ENCODE data around the gene SLC24A3. TPM values are rescaled to one million over a fixed set of nuclear protein-coding genes. Genes with fewer than 3 reads are reported as not detected.
A peak's percentile ranks its signal among the peaks of the same experiment; 100 is the strongest.

The SLC24A3 gene
- total RNA-seq, 6 donors from 2014 or later, result 6.3 to 10.8 (median 9.3) TPM

- H3K27me3 ChIP-seq, result no peaks in the 10 kb centered on the region
- TF ChIP-seq EP300 (IDR thresholded peaks at IDR 0.05) (no peak), POLR2AphosphoS5 (IDR thresholded peaks at IDR 0.05) (no peak), POLR2A (IDR thresholded peaks at IDR 0.05) (no peak)
- TF ChIP-seq, protein P1, sequence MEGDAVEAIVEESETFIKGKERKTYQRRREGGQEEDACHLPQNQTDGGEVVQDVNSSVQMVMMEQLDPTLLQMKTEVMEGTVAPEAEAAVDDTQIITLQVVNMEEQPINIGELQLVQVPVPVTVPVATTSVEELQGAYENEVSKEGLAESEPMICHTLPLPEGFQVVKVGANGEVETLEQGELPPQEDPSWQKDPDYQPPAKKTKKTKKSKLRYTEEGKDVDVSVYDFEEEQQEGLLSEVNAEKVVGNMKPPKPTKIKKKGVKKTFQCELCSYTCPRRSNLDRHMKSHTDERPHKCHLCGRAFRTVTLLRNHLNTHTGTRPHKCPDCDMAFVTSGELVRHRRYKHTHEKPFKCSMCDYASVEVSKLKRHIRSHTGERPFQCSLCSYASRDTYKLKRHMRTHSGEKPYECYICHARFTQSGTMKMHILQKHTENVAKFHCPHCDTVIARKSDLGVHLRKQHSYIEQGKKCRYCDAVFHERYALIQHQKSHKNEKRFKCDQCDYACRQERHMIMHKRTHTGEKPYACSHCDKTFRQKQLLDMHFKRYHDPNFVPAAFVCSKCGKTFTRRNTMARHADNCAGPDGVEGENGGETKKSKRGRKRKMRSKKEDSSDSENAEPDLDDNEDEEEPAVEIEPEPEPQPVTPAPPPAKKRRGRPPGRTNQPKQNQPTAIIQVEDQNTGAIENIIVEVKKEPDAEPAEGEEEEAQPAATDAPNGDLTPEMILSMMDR (IDR thresholded peaks at IDR 0.05), result no peak
- ATAC-seq (ENCODE audit: low FRiP score in 2 of 2) (no peak), DNase-seq (no peak)
- H3K4me3 ChIP-seq, result no peak overlapping the region
- 78 to 80% methylated on average over 13 of the region's 13 CpGs for WGBS, 2 donors
- peak overlapping the region in 1 of 4 donors; percentile 12 for H3K27ac ChIP-seq
- H3K36me3 ChIP-seq, result no peaks in the 10 kb centered on the region
- H3K4me1 ChIP-seq, result peaks cover 9 to 25% (median 21%) of the 10 kb centered on the region in 4 donors
- no peaks in the 10 kb centered on the region for H3K9me3 ChIP-seq
Observed at GRCh38 chr20:19253916-19254820, 41.7 kb downstream of the SLC24A3 start.

DNA sequence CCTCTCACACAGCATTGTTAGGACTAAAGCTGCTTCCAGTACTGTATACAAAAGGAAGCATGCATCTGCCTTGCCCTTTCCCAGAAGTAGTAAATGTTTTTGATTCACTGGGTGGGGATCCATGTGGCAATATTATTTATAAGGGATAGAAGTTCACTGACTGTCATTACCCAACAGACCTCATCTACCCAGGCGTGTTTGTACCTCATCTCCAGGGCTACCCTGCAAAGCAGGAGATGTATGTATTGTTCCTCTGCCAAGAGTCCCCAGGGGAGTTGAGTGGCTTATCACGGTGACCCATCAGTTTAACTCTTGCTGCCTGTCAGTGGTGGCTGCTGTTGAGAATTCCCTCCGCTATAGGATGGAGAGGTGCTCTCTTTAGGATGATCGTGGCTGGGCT, 42.5 kb downstream of the SLC24A3 start:
- ATAC-seq (ENCODE audit: low FRiP score in 2 of 2) (no peak), DNase-seq (no peak)
- Histone ChIP-seq H3K27ac (no peak overlapping the region), H3K27me3 (no peaks in the 10 kb centered on the region), H3K9me3 (no peaks in the 10 kb centered on the region), H3K36me3 (no peaks in the 10 kb centered on the region), H3K4me1 (peaks cover 9 to 19% (median 18%) of the 10 kb centered on the region in 4 donors), H3K4me3 (no peak overlapping the region)
- TF ChIP-seq EP300 (IDR thresholded peaks at IDR 0.05) (no peak), POLR2A (IDR thresholded peaks at IDR 0.05) (no peak), POLR2AphosphoS5 (IDR thresholded peaks at IDR 0.05) (no peak)
- TF ChIP-seq, protein P1 (IDR thresholded peaks at IDR 0.05), result no peak
- 36 to 61% methylated on average over 2 to 4 of the region's 4 CpGs for WGBS, 2 donors

- no peaks in the 10 kb centered on the region for H3K27me3 ChIP-seq
- DNase-seq (no peak), ATAC-seq (ENCODE audit: low FRiP score in 2 of 2) (no peak)
- H3K27ac ChIP-seq, result no peak overlapping the region
- H3K36me3 ChIP-seq, result no peaks in the 10 kb centered on the region
- TF ChIP-seq EP300 (IDR thresholded peaks at IDR 0.05), result no peak
- TF ChIP-seq POLR2AphosphoS5 (IDR thresholded peaks at IDR 0.05), result no peak
- TF ChIP-seq POLR2A (IDR thresholded peaks at IDR 0.05), result no peak
- TF ChIP-seq, protein P1 (IDR thresholded peaks at IDR 0.05), result no peak
- H3K4me3 ChIP-seq, result no peak overlapping the region
- H3K4me1 ChIP-seq, result peaks cover 9 to 19% (median 16%) of the 10 kb centered on the region in 4 donors
- 84 to 88% methylated on average over 2 of the region's 2 CpGs for WGBS, 2 donors
- H3K9me3 ChIP-seq, result no peaks in the 10 kb centered on the region
Observed at GRCh38 chr20:19256085-19256484, 43.6 kb downstream of the SLC24A3 start.

- Histone ChIP-seq H3K27me3 (no peaks in the 10 kb centered on the region), H3K9me3 (no peaks in the 10 kb centered on the region), H3K4me1 (peaks cover 5 to 12% (median 10%) of the 10 kb centered on the region in 4 donors), H3K36me3 (no peaks in the 10 kb centered on the region), H3K4me3 (no peak overlapping the region), H3K27ac (no peak overlapping the region)
- 86 to 91% methylated on average over 11 of the region's 11 CpGs for WGBS, 2 donors
- no peak for ATAC-seq (ENCODE audit: low FRiP score in 2 of 2)
- DNase-seq, result no peak
- TF ChIP-seq POLR2A (IDR thresholded peaks at IDR 0.05) (no peak), EP300 (IDR thresholded peaks at IDR 0.05) (no peak), POLR2AphosphoS5 (IDR thresholded peaks at IDR 0.05) (no peak)
- TF ChIP-seq, protein P1 (IDR thresholded peaks at IDR 0.05), result no peak
Observed at GRCh38 chr20:19256906-19257595, 44.6 kb downstream of the SLC24A3 start.

Data from upper lobe of left lung (tissue), 6 donors.